HG03045 (cell line): Measurements from ENCODE around the gene PRR12.

ENCODE experiments used
- ATAC-seq: cut with Tn5 transposase; IDR thresholded peaks from one replicate; pipeline ENCODE4 v1.9.1; 2021; ENCODE audit warnings: mild to moderate bottlenecking, moderate library complexity; ENCODE audit not compliant: unreplicated experiment

PRR12 gene

GRCh38 chr19:49664171-49665035 is 73.4 kb downstream of the PRR12 start:
- ATAC-seq: no peak

GRCh38 chr19:49665036-49665350 is 74.0 kb downstream of the PRR12 start:
- no peak for ATAC-seq

DNA sequence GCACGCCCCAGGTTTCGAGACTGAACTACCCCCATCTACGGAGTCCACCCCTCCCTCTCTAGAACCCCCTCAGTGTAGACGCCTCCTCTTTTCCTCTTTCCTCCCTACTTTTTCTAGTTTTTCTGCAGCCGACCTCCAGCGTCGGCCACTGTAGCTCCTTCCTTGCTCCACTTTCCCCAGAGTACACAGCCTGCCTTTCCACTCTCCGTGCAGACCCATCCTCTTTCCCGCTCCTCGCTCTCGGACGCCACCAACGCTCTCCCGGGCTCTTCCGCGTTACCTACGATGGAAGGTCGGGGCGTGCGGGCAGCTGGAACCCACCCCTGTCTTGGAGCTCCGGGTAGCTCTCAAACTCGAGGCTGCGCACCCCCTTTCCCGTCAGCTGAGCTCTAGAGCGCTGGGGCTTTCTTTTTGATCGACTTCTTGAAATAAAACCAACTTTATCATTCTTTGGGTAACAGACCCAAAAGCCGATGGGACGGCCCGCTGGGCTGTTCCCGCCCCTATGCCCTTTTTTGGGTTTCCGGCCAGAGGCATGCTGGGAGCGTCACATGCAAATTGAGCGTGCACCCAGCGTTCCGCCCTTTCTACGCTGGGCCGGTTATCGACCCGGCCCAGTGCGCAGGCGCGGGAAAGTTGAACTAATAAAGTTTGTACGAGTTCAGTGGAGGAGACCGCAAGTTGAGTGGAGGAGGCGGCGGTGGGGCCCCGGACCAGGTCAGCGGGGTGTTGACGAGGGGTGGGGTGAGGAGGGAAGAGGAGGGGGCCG is 74.6 kb downstream of the PRR12 start, which contains the start of the genes BCL2L12 and IRF3:
Gene BCL2L12, plus strand, starts transcription at position 583 of the 769 bp plus-strand sequence. CDS start 760 bp downstream, outside the sequence.
Gene IRF3, minus strand, starts transcription at position 507 of the 769 bp plus-strand sequence. CDS start 1,019 bp downstream, outside the sequence.
- ATAC-seq: peak; percentile 75

GRCh38 chr19:49666120-49666444 is 75.1 kb downstream of the PRR12 start:
- ATAC-seq: no peak

DNA sequence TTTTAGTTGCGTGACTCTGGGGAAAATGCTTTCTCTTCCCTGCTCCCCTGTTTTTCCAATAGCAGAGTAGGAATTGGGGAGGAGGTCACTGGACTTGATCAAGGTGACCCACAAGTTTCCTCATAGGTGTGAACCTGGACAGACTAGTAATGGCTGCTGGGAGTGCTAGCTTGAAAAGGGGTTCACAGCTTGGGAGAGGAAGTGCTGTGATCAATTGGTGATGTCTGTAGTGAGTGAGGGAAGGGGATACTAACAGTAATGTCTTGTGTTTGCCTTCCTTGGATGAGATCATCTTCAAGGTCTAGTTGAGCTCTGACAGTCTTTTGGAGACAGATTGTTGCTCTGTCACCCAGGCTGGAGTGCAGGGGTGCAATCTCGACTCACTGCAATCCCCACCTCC is 76.5 kb downstream of the PRR12 start:
- no peak for ATAC-seq

- no peak for ATAC-seq
These were observed 78.5 kb downstream of the PRR12 start for GRCh38 chr19:49669516-49669915.

- no peak for ATAC-seq
These were observed 81.3 kb downstream of the PRR12 start for GRCh38 chr19:49672131-49672919.
